HEK293 (cell line): ENCODE results near the gene IFIT5.
"Not testable (repeated sequence)": the region's sequence is repeated elsewhere in the genome, so short reads cannot be mapped to it uniquely, and the experiment has no call there.

Experiments
- CTCF ChIA-PET: fragments of 350-600 bp; formaldehyde crosslinking; extraction: SDS; loops from one replicate; lab custom pipeline; 2021; ENCODE audit warnings: antibody characterized with exemption; lab: Yijun Ruan, JAX
- POLR2A ChIA-PET: fragments of 300-600 bp; formaldehyde crosslinking; extraction: SDS; loops from one replicate; lab custom pipeline; 2020; ENCODE audit warnings: antibody characterized with exemption, inconsistent platforms; lab: Yijun Ruan, JAX
- H3K27ac ChIP-seq: fragments of 200-500 bp; sonication (Bioruptor generic); 2 replicates; pipeline ENCODE4 v1.5.1; 2014; ENCODE audit warnings: low read depth, low read length, control low read depth, inconsistent platforms; ENCODE audit errors: extremely low read depth
- H3K36me3 ChIP-seq, 2 experiments: fragments of 200-500 bp in 1 of 2; sonication (Bioruptor generic) in 1 of 2; 1 replicate in 1 of 2; 2 replicates in 1 of 2; pipeline ENCODE4 v1.5.1; 2014 to 2017; ENCODE audit warnings: inconsistent platforms in 2 of 2, low read length in 2 of 2; ENCODE audit not compliant: control insufficient read depth in 2 of 2, insufficient read depth in 1 of 2
- H3K4me1 ChIP-seq: fragments of 200-500 bp; sonication (Bioruptor generic); 2 replicates; pipeline ENCODE4 v1.5.1; 2014; ENCODE audit warnings: mild to moderate bottlenecking, low read length, inconsistent platforms; ENCODE audit not compliant: control insufficient read depth, insufficient read depth
- H3K4me3 ChIP-seq: 2 replicates; pipeline ENCODE4 v1.5.1; 2011; ENCODE audit warnings: low read depth, mild to moderate bottlenecking, control low read depth, low read length, moderate library complexity
- H3K9me3 ChIP-seq: fragments of 200-500 bp; sonication (Bioruptor generic); 2 replicates; pipeline ENCODE4 v1.5.1; 2014; ENCODE audit warnings: low read depth, low read length, inconsistent platforms; ENCODE audit not compliant: control insufficient read depth, insufficient read depth
- GLIS1 ChIP-seq: fragments of 450-650 bp; formaldehyde crosslinking; IDR thresholded peaks from 2 replicates; pipeline ENCODE4 v1.5.1; 2016; ENCODE audit warnings: missing biosample characterization, missing genetic modification characterization
- HOXC10 ChIP-seq: sonication (generic); formaldehyde crosslinking; IDR thresholded peaks from 2 replicates; pipeline ENCODE4 v1.8.1; 2023; ENCODE audit warnings: mild to moderate bottlenecking, missing genetic modification reagents
- ZBTB1 ChIP-seq: fragments of 450-650 bp; formaldehyde crosslinking; IDR thresholded peaks from 2 replicates; pipeline ENCODE4 v1.5.1; 2016; ENCODE audit warnings: missing biosample characterization, missing genetic modification characterization
- ZFP41 ChIP-seq: fragments of 450-650 bp; formaldehyde crosslinking; IDR thresholded peaks from 2 replicates; pipeline ENCODE4 v1.5.1; 2016; ENCODE audit warnings: missing biosample characterization, missing genetic modification characterization, borderline replicate concordance
- ZNF121 ChIP-seq: fragments of 450-650 bp; formaldehyde crosslinking; IDR thresholded peaks from 2 replicates; pipeline ENCODE4 v1.5.1; 2016; ENCODE audit warnings: missing biosample characterization, missing genetic modification characterization
- ZNF140 ChIP-seq: fragments of 450-650 bp; formaldehyde crosslinking; IDR thresholded peaks from 2 replicates; pipeline ENCODE4 v1.5.1; 2016; ENCODE audit warnings: missing biosample characterization, missing genetic modification characterization
- ZNF211 ChIP-seq: fragments of 450-650 bp; formaldehyde crosslinking; IDR thresholded peaks from 2 replicates; pipeline ENCODE4 v1.5.1; 2016; ENCODE audit warnings: low read depth, missing biosample characterization, missing genetic modification characterization
- ZNF221 ChIP-seq: fragments of 450-650 bp; formaldehyde crosslinking; IDR thresholded peaks from 2 replicates; pipeline ENCODE4 v1.5.1; 2017; ENCODE audit warnings: missing biosample characterization, missing genetic modification characterization, borderline replicate concordance
- ZNF292 ChIP-seq: fragments of 450-650 bp; formaldehyde crosslinking; IDR thresholded peaks from 2 replicates; pipeline ENCODE4 v1.5.1; 2016; ENCODE audit warnings: low read depth, missing biosample characterization, missing genetic modification characterization, borderline replicate concordance
- ZNF335 ChIP-seq: fragments of 450-650 bp; formaldehyde crosslinking; conservative IDR thresholded peaks from 2 replicates; pipeline ENCODE4 v1.5.1; 2016; ENCODE audit warnings: missing biosample characterization, missing genetic modification characterization
- ZNF341 ChIP-seq: fragments of 450-650 bp; formaldehyde crosslinking; IDR thresholded peaks from 2 replicates; pipeline ENCODE4; 2016; ENCODE audit warnings: low read depth, missing biosample characterization, missing genetic modification characterization
- ZNF350 ChIP-seq: fragments of 450-650 bp; formaldehyde crosslinking; IDR thresholded peaks from 2 replicates; pipeline ENCODE4 v1.5.0; 2017; ENCODE audit warnings: missing biosample characterization, mild to moderate bottlenecking, missing genetic modification characterization
- ZNF398 ChIP-seq: fragments of 450-650 bp; formaldehyde crosslinking; IDR thresholded peaks from 2 replicates; pipeline ENCODE4 v1.5.1; 2017; ENCODE audit warnings: missing biosample characterization, missing genetic modification characterization
- ZNF510 ChIP-seq: fragments of 450-650 bp; formaldehyde crosslinking; IDR thresholded peaks from 2 replicates; pipeline ENCODE4 v1.5.1; 2018; ENCODE audit warnings: mild to moderate bottlenecking, missing genetic modification characterization, missing biosample characterization; ENCODE audit not compliant: insufficient replicate concordance
- ZNF623 ChIP-seq: fragments of 450-650 bp; formaldehyde crosslinking; IDR thresholded peaks from 2 replicates; pipeline ENCODE4 v1.5.1; 2016; ENCODE audit warnings: missing biosample characterization, missing genetic modification characterization
- ZNF624 ChIP-seq: fragments of 450-650 bp; formaldehyde crosslinking; IDR thresholded peaks from 2 replicates; pipeline ENCODE4 v1.5.1; 2017; ENCODE audit warnings: missing biosample characterization, missing genetic modification characterization
- ZNF677 ChIP-seq: fragments of 450-650 bp; IDR thresholded peaks from 2 replicates; pipeline ENCODE4 v1.5.0; 2018; ENCODE audit warnings: missing biosample characterization, mild to moderate bottlenecking, missing genetic modification characterization, moderate library complexity
- ZNF704 ChIP-seq: fragments of 450-650 bp; formaldehyde crosslinking; IDR thresholded peaks from 2 replicates; pipeline ENCODE4 v1.5.1; 2016; ENCODE audit warnings: missing biosample characterization, missing genetic modification characterization
- ZNF707 ChIP-seq: fragments of 450-650 bp; formaldehyde crosslinking; IDR thresholded peaks from 2 replicates; pipeline ENCODE4 v1.5.1; 2016; ENCODE audit warnings: missing biosample characterization, missing genetic modification characterization
- ZSCAN16 ChIP-seq: fragments of 450-650 bp; formaldehyde crosslinking; IDR thresholded peaks from 2 replicates; pipeline ENCODE4 v1.5.1; 2016; ENCODE audit warnings: missing biosample characterization, missing genetic modification characterization
- ZXDB ChIP-seq: fragments of 450-650 bp; formaldehyde crosslinking; IDR thresholded peaks from 2 replicates; pipeline ENCODE4 v1.5.1; 2016; ENCODE audit warnings: missing biosample characterization, missing genetic modification characterization
- TF ChIP-seq, protein P1 (sequence below): fragments of 450-650 bp; formaldehyde crosslinking; IDR thresholded peaks from 2 replicates; pipeline ENCODE4 v1.5.1; 2016; ENCODE audit warnings: missing biosample characterization, missing genetic modification characterization
- TF ChIP-seq, protein P2 (sequence below): fragments of 450-650 bp; formaldehyde crosslinking; IDR thresholded peaks from 2 replicates; pipeline ENCODE4 v1.5.1; 2016; ENCODE audit warnings: missing biosample characterization, missing genetic modification characterization
- TF ChIP-seq, protein P3 (sequence below): sonication (generic); formaldehyde crosslinking; IDR thresholded peaks from 2 replicates; pipeline ENCODE4 v1.8.1; 2022; ENCODE audit warnings: mild to moderate bottlenecking, moderate library complexity, missing genetic modification reagents
- TF ChIP-seq, protein P4 (sequence below): fragments of 450-650 bp; formaldehyde crosslinking; IDR thresholded peaks from 2 replicates; pipeline ENCODE4 v1.5.1; 2017; ENCODE audit warnings: missing biosample characterization, missing genetic modification characterization

Gene IFIT5

DNA sequence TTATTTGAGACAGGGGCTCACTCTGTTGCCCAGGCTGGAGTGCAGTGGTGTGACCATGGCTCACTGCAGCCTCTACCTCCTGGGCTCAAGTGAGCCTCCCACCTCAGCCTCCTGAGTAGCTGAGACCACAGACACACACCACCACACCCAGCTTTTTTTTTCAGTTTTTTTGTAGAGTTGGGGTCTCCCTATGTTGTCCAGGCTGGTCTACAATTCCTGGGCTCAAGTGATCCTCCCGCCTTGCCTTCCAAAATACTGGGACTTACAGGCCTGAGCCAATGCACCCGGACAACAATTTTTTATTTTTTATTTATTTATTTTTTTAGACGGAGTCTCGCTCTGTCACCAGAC lies 23.2 kb upstream of the IFIT5 start:
- H3K9me3 ChIP-seq, POLR2A ChIA-PET, H3K4me3 ChIP-seq, H3K27ac ChIP-seq, H3K4me1 ChIP-seq, H3K36me3 ChIP-seq: not testable (repeated sequence)
- CTCF ChIA-PET: interaction anchor here (0.7 kb wide), 3 partner anchors 8 to 412 kb away, joined by 3 read pairs; no protein-coding TSS in a partner anchor
- 0 out of 2 replicates have a peak, but pooled peaks have one; percentile 53 for TF ChIP-seq ZNF121

DNA sequence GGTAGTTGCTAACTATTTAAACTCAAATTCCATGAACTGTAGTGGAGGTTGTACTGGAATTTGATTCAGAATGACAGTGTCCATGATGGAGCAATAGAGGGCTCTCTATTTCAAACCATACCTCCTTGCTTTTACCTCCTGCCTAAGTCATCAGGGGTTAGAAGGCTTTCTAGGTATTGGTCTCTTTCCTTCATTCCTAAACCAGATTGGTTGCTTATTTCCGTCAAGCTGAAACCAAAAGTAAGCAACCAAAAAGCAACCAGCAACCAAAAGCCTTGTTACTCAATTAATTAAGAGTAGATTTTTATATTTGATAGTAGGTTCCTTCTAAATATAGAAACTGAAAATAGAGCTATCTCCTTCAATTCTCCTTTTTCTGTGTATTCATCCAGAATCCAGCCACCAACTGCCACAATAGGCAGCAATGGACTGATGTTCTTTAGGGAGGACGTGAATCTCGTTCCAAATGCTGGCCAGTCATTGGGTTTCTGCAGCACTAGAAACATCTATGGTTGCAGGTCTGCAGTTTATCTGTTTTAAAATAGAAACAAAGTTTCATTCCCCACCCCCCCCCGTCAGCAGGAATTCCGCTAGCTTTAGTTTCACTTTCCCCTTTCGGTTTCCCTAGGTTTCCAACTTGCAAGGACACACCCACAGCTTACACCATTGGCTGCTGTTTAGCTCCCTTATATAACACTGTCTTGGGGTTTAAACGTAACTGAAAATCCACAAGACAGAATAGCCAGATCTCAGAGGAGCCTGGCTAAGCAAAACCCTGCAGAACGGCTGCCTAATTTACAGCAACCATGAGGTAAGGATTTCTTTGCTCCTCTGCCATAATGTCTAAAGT lies 22.2 kb upstream of the IFIT5 start, which contains the start of gene IFIT1:
IFIT1 (plus strand) TSS at position 717 of the 850 bp plus-strand sequence; CDS start at position 807, 90 bp downstream.
- POLR2A ChIA-PET: interaction anchor here (0.5 to 1.2 kb wide), 10 partner anchors 10 to 401 kb away, joined by 3 to 9 read pairs (median 3); partner anchors contain the start of gene LIPA
- H3K27ac ChIP-seq: peak within 1 kb of the TSS; percentile 40; the same call in 1 of the 2 replicates
- CTCF ChIA-PET: interaction anchor here (0.6 to 1.7 kb wide), 9 partner anchors 22 to 413 kb away, joined by 3 to 5 read pairs (median 3); partner anchors contain the start of gene IFIT5
- no peak for TF ChIP-seq ZNF707
- TF ChIP-seq HOXC10: no peak
- TF ChIP-seq ZNF211 (tag by site-specific recombination): no peak
- peak; percentile 25; the same call in 1 of the 2 replicates for TF ChIP-seq ZXDB (tag by site-specific recombination)
- TF ChIP-seq ZNF350 (tag by site-specific recombination): peak; percentile 64; the same call in 1 of the 2 replicates
- no peak for TF ChIP-seq ZNF140
- no peak for TF ChIP-seq ZBTB1 (tag by site-specific recombination)
- TF ChIP-seq, protein P1, sequence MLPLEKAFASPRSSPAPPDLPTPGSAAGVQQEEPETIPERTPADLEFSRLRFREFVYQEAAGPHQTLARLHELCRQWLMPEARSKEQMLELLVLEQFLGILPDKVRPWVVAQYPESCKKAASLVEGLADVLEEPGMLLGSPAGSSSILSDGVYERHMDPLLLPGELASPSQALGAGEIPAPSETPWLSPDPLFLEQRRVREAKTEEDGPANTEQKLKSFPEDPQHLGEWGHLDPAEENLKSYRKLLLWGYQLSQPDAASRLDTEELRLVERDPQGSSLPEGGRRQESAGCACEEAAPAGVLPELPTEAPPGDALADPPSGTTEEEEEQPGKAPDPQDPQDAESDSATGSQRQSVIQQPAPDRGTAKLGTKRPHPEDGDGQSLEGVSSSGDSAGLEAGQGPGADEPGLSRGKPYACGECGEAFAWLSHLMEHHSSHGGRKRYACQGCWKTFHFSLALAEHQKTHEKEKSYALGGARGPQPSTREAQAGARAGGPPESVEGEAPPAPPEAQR: no peak
- no peak for TF ChIP-seq ZNF292 (tag by site-specific recombination)
- TF ChIP-seq ZNF398 (tag by site-specific recombination): no peak
- TF ChIP-seq ZNF704 (tag by site-specific recombination): no peak
- TF ChIP-seq, protein P2, sequence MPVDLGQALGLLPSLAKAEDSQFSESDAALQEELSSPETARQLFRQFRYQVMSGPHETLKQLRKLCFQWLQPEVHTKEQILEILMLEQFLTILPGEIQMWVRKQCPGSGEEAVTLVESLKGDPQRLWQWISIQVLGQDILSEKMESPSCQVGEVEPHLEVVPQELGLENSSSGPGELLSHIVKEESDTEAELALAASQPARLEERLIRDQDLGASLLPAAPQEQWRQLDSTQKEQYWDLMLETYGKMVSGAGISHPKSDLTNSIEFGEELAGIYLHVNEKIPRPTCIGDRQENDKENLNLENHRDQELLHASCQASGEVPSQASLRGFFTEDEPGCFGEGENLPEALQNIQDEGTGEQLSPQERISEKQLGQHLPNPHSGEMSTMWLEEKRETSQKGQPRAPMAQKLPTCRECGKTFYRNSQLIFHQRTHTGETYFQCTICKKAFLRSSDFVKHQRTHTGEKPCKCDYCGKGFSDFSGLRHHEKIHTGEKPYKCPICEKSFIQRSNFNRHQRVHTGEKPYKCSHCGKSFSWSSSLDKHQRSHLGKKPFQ (tag by site-specific recombination): no peak
- TF ChIP-seq ZNF624: no peak
- no peak for TF ChIP-seq ZSCAN16 (tag by site-specific recombination)
- 0 out of 2 replicates have a peak, but pooled peaks have one; percentile 16 for TF ChIP-seq ZNF335
- TF ChIP-seq GLIS1 (tag by site-specific recombination): no peak
- TF ChIP-seq ZNF623 (tag by site-specific recombination): no peak
- peak; percentile 67 for TF ChIP-seq ZNF341 (tag by site-specific recombination)
- no peak for TF ChIP-seq ZNF677 (tag by site-specific recombination)
- TF ChIP-seq, protein P3, sequence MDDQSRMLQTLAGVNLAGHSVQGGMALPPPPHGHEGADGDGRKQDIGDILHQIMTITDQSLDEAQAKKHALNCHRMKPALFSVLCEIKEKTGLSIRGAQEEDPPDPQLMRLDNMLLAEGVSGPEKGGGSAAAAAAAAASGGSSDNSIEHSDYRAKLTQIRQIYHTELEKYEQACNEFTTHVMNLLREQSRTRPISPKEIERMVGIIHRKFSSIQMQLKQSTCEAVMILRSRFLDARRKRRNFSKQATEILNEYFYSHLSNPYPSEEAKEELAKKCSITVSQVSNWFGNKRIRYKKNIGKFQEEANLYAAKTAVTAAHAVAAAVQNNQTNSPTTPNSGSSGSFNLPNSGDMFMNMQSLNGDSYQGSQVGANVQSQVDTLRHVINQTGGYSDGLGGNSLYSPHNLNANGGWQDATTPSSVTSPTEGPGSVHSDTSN (CRISPR knock-in tag): no peak
- TF ChIP-seq ZFP41 (tag by site-specific recombination): no peak
- TF ChIP-seq, protein P4, sequence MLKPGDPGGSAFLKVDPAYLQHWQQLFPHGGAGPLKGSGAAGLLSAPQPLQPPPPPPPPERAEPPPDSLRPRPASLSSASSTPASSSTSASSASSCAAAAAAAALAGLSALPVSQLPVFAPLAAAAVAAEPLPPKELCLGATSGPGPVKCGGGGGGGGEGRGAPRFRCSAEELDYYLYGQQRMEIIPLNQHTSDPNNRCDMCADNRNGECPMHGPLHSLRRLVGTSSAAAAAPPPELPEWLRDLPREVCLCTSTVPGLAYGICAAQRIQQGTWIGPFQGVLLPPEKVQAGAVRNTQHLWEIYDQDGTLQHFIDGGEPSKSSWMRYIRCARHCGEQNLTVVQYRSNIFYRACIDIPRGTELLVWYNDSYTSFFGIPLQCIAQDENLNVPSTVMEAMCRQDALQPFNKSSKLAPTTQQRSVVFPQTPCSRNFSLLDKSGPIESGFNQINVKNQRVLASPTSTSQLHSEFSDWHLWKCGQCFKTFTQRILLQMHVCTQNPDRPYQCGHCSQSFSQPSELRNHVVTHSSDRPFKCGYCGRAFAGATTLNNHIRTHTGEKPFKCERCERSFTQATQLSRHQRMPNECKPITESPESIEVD (tag by site-specific recombination): no peak
- no peak for TF ChIP-seq ZNF510 (tag by site-specific recombination)
- TF ChIP-seq ZNF221: no peak

More for the DNA sequence above, 22.2 kb upstream of the IFIT5 start, which contains the start of gene IFIT1:
- H3K36me3 ChIP-seq: no peaks in the 10 kb centered on the region
- H3K4me1 ChIP-seq: 0 out of 2 replicates have a peak, but pooled peaks cover 4% of the 10 kb centered on the region
- H3K4me3 ChIP-seq: peak within 1 kb of the TSS; percentile 74
- no peaks in the 10 kb centered on the region for H3K9me3 ChIP-seq
